ENCODE measurements around the gene AANAT. TPM values are rescaled to one million over a fixed set of nuclear protein-coding genes. Genes with fewer than 3 reads are reported as not detected.
A peak's percentile ranks its signal among the peaks of the same experiment; 100 is the strongest.

The AANAT gene
- total and polyA plus RNA-seq, 5 experiments from 2014 or later = not detected

DNA sequence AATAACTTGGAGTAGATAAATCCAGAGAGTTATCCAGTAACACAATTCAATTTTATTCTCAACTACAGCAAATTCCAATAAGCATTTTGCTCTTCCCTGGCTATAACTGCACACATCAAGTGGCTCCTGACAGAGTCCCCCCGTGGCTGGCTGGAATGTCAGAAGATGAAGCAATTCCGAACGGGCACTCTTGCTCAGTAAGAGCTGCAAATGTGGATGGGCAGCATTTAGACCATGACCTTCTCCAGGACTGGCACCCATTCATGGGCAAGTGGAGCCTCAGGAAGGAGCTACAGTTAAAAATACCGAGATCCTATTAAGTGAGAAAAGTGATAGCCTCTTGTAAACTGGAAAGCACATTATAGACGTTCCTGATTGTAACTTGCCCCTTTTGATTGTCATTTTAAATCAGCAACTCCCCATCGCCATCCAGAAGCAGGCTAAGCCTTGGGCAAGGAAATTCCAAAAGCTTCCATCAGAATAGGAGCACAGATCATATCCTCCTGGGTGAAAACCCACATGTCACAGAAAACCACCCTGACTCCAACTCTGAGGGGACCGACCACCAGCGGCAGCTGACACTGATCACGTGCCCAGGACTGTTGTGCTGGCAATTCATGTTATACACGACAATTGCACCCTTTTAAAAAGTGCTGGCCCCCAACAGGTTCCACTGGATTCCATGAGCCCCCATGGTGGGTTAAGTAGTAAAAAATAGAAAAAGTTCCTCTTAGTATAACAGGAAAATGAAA lies 21.5 kb upstream of the AANAT start:
- H3K4me1 Mint-ChIP-seq = peaks cover 39 to 90% (median 86%) of the 10 kb centered on the region in 4 donors
- POLR2A ChIA-PET = no interaction called here
- ATAC-seq (no peak), DNase-seq (no peak)
- H3K4me3 Mint-ChIP-seq = peak overlapping the region in 2 of 10 donors; percentile 14 to 15
- H3K27me3 Mint-ChIP-seq = no peaks in the 10 kb centered on the region
- H3K36me3 Mint-ChIP-seq = peaks cover 0 to 15% (median 0%) of the 10 kb centered on the region in 3 donors
- peak overlapping the region in 2 of 10 donors; percentile 2 to 64 for H3K27ac Mint-ChIP-seq
- H3K9me3 Mint-ChIP-seq = no peaks in the 10 kb centered on the region

- Mint-ChIP-seq H3K27ac (peak overlapping the region in 1 of 10 donors; percentile 2), H3K9me3 (no peaks in the 10 kb centered on the region), H3K4me3 (peak overlapping the region in 1 of 10 donors; percentile 14)
These were observed 20.8 kb upstream of the AANAT start for GRCh38 chr17:76446449-76447231.

GRCh38 chr17:76447931-76448652 lies 19.3 kb upstream of the AANAT start:
- peak overlapping the region in 2 of 10 donors; percentile 7 to 24 for H3K4me3 Mint-ChIP-seq
- peaks cover 31 to 84% (median 82%) of the 10 kb centered on the region in 4 donors for H3K4me1 Mint-ChIP-seq
- H3K36me3 Mint-ChIP-seq = peaks cover 0 to 10% (median 0%) of the 10 kb centered on the region in 3 donors
- H3K9me3 Mint-ChIP-seq = no peaks in the 10 kb centered on the region
- H3K27ac Mint-ChIP-seq = peak overlapping the region in 3 of 10 donors; percentile 7 to 46 (median 11)
- DNase-seq (no peak), ATAC-seq (no peak)
- POLR2A ChIA-PET = no interaction called here
- H3K27me3 Mint-ChIP-seq = no peaks in the 10 kb centered on the region

More at GRCh38 chr17:76446449-76447231, 20.8 kb upstream of the AANAT start:
- ATAC-seq = no peak
- Mint-ChIP-seq H3K36me3 (peaks cover 0 to 15% (median 0%) of the 10 kb centered on the region in 3 donors), H3K4me1 (peaks cover 39 to 90% (median 86%) of the 10 kb centered on the region in 4 donors), H3K27me3 (no peaks in the 10 kb centered on the region)
- POLR2A ChIA-PET = no interaction called here
- DNase-seq = no peak

DNA sequence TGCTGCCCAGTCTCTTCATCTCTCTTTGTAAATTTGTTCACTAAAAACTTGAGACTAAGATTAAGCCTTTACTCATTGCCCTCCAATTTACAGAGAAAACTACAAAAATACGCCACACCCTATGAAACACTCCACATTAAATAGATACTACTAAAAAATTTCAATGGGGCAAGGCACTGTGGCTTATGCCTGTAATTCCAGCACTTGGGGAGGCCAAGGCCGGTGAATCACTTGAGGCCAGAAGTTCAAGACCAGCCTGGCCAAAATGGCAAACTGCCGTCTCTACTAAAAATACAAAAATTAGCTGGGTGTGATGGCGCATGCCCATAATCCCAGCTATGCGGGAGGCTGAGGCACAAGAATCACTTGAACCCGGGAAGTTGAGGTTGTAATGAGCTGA lies 18.3 kb upstream of the AANAT start:
- peak overlapping the region in 2 of 10 donors; percentile 28 to 71 for H3K27ac Mint-ChIP-seq
- H3K9me3 Mint-ChIP-seq = no peaks in the 10 kb centered on the region
- peaks cover 27 to 81% (median 77%) of the 10 kb centered on the region in 4 donors for H3K4me1 Mint-ChIP-seq
- POLR2A ChIA-PET = interaction anchor here (1.0 kb wide), 1 partner anchor 14 kb away, joined by 4 read pairs; no protein-coding TSS in a partner anchor
- H3K36me3 Mint-ChIP-seq = peaks cover 0 to 10% (median 0%) of the 10 kb centered on the region in 3 donors
- DNase-seq = no peak
- H3K27me3 Mint-ChIP-seq = no peaks in the 10 kb centered on the region
- H3K4me3 Mint-ChIP-seq = peak overlapping the region in 1 of 10 donors; percentile 74
- no peak for ATAC-seq

DNA sequence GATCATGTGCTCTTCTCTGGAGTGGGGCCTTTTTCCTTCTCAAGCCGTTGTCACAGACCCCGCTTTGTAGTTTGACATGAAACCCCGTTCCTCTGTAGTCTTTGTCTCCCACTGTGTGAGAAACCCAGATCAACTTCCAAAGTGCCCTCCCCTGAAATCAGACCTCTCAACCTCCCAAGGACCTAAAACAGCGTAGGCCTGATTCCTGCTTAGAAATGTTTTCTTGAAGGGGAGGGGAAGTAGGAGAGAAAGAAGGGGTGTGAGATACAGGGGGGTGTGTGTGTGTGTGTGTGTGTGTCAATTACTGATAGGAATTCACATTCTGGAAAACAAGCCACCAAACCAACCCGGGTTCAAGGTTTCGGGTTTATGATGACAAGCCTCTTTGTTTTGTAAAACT lies 15.9 kb upstream of the AANAT start:
- no peaks in the 10 kb centered on the region for H3K27me3 Mint-ChIP-seq
- H3K9me3 Mint-ChIP-seq = no peaks in the 10 kb centered on the region
- ATAC-seq (no peak), DNase-seq (no peak)
- H3K4me3 Mint-ChIP-seq = peak overlapping the region; percentile 65 to 92 (median 86)
- peak overlapping the region in 7 of 10 donors; percentile 31 to 92 (median 66) for H3K27ac Mint-ChIP-seq
- peaks cover 0 to 3% (median 0%) of the 10 kb centered on the region in 3 donors for H3K36me3 Mint-ChIP-seq
- peaks cover 22 to 57% (median 54%) of the 10 kb centered on the region in 4 donors for H3K4me1 Mint-ChIP-seq
- POLR2A ChIA-PET = interaction anchor here (0.7 to 3.3 kb wide), 4 partner anchors 39 to 510 kb away, joined by 3 to 8 read pairs (median 3); no protein-coding TSS in a partner anchor

DNA sequence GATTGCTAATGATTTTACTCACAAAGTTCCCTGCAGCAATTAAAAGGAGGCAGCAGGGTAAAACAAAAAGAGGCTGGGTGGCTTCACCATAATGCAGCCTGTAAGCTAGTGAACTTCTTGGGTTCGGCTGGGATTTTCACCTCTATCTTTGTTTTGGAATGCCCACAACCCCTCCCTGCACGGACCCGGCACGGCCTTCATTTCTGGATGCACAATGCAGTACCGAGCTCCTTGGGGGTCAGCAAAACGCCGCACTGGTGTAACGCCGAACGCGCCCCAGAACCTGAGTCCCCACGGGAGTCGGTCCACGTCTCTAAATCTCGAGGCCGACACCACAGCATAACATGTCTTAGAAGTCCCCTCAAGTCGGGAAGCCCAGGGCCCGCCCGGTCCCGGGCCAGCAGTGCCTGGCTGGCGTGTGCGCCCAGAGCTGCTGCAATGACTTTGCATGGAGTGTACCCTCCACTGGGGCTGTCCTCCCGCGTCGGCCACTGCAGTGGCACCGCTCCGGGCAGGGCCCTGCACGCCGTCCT lies 15.2 kb upstream of the AANAT start:
- Mint-ChIP-seq H3K9me3 (no peaks in the 10 kb centered on the region), H3K4me3 (peak overlapping the region; percentile 65 to 92 (median 86)), H3K27ac (peak overlapping the region in 9 of 10 donors; percentile 37 to 93 (median 84)), H3K4me1 (peaks cover 19 to 50% (median 48%) of the 10 kb centered on the region in 4 donors), H3K36me3 (peaks cover 0 to 3% (median 0%) of the 10 kb centered on the region in 3 donors), H3K27me3 (no peaks in the 10 kb centered on the region)
- DNase-seq (peak in 3 of 10 donors; percentile 9 to 22 (median 10)), ATAC-seq (peak; percentile 8 to 29)
- POLR2A ChIA-PET = interaction anchor here (0.7 to 3.3 kb wide), 7 partner anchors 38 to 511 kb away, joined by 3 to 19 read pairs (median 3); partner anchors contain the start of gene RHBDF2

GRCh38 chr17:76452660-76453430 lies 14.6 kb upstream of the AANAT start, which contains the start of gene UBE2O:
TSS of gene UBE2O (minus strand) at chr17:76453152. CDS start at chr17:76453141, 11 bp downstream.
- H3K4me1 Mint-ChIP-seq = peaks cover 14 to 44% (median 42%) of the 10 kb centered on the region in 4 donors
- peak within 1 kb of the TSS; percentile 77 to 98 (median 96) for H3K27ac Mint-ChIP-seq
- POLR2A ChIA-PET = interaction anchor here (0.5 to 3.3 kb wide), 13 partner anchors 9 to 552 kb away, joined by 3 to 19 read pairs (median 4); partner anchors contain the start of gene RHBDF2
- no peaks in the 10 kb centered on the region for H3K27me3 Mint-ChIP-seq
- DNase-seq = peak; percentile 89 to 97 (median 94)
- peak; percentile 89 to 90 for ATAC-seq
- H3K4me3 Mint-ChIP-seq = peak within 1 kb of the TSS; percentile 65 to 92 (median 86)
- no peaks in the 10 kb centered on the region for H3K36me3 Mint-ChIP-seq
- no peaks in the 10 kb centered on the region for H3K9me3 Mint-ChIP-seq

- Mint-ChIP-seq H3K4me3 (peak overlapping the region; percentile 65 to 86 (median 82)), H3K27me3 (no peaks in the 10 kb centered on the region)
- no peak for ATAC-seq
These were observed 14.0 kb upstream of the AANAT start for GRCh38 chr17:76453431-76453743.

DNA sequence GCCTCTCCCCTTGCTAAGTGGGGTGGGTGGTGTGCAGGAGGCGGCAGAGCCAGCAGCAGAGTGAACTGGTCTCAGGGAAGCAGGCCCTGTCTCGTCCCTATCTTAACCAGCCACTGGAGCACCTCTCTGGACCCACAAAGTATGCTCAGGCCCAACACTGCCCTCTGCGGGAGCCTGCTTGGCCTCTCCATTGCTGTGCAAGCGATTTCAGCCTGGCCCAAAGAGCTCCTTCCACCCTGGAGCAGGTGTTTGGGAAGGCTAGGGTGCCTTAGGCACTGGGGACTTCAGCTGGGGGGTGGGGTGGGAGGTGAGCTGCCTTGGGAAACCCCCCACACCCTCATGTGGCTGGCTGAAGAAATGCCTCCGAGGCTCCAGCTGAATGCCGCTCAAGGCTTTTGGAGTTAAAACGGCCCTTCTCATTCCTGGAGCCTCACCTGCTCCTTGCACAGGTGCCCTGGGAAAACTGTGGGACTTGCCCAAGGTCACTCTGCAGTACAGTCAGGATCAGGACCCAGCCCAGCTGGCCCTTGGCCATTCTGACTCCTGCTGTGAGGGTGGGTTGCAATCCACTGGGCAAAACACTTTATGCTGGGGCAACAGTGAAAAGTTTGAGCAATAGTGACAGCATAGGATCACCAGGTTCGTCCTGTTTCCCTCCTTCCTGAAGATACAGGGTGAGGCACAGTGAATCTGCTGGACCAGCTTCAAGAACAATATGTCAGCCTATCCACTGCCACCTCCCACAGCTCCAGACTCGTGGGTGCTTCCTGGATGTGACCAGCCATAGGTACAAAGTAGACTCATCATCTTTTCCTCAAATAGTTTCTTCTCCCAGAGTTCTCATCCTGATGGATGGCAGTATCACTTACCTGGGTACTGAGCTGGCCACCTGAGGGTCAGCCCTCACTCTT lies 8.6 kb upstream of the AANAT start:
- ATAC-seq = peak in 1 of 2 donors; percentile 30
- Mint-ChIP-seq H3K27me3 (peaks cover 0 to 1% (median 0%) of the 10 kb centered on the region in 5 donors), H3K9me3 (no peaks in the 10 kb centered on the region), H3K4me1 (peaks cover 0 to 1% (median 0%) of the 10 kb centered on the region in 4 donors), H3K27ac (peak overlapping the region in 1 of 10 donors; percentile 65), H3K36me3 (no peaks in the 10 kb centered on the region), H3K4me3 (no peak overlapping the region)
- no peak for DNase-seq
- POLR2A ChIA-PET = interaction anchor here (1.1 to 1.3 kb wide), 2 partner anchors 49 to 56 kb away, joined by 4 read pairs; no protein-coding TSS in a partner anchor

More at GRCh38 chr17:76453431-76453743, 14.0 kb upstream of the AANAT start:
- DNase-seq = no peak
- H3K9me3 Mint-ChIP-seq = no peaks in the 10 kb centered on the region
- H3K36me3 Mint-ChIP-seq = no peaks in the 10 kb centered on the region
- POLR2A ChIA-PET = interaction anchor here (0.5 to 3.3 kb wide), 11 partner anchors 9 to 552 kb away, joined by 3 to 19 read pairs (median 4); partner anchors contain the start of gene RHBDF2
- H3K27ac Mint-ChIP-seq = peak overlapping the region; percentile 77 to 98 (median 96)
- H3K4me1 Mint-ChIP-seq = peaks cover 12 to 38% (median 37%) of the 10 kb centered on the region in 4 donors

DNA sequence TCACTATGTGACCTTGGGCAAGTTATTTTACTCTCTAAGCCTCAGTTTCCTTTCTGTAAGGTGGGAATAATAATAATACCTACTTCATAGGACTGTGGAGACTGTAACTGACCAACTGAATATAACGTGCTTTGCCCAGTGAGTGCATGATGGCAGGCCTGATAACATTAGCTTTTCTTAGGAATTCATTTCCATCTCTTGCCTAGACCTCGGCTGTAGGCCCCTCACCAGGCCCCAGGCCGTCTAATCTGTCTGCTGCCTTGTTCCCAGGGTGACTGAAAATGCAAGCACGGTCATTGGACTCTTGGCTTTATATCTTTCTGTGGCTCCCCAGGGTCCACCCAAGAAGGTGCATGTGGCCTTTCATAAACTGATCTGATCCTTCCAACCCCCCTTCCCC lies 7.7 kb upstream of the AANAT start:
- H3K4me3 Mint-ChIP-seq = no peak overlapping the region
- H3K36me3 Mint-ChIP-seq = no peaks in the 10 kb centered on the region
- H3K27ac Mint-ChIP-seq = no peak overlapping the region
- ATAC-seq = no peak
- no peaks in the 10 kb centered on the region for H3K9me3 Mint-ChIP-seq
- POLR2A ChIA-PET = interaction anchor here (1.1 to 1.3 kb wide), 2 partner anchors 48 to 55 kb away, joined by 4 read pairs; no protein-coding TSS in a partner anchor
- DNase-seq = no peak
- H3K4me1 Mint-ChIP-seq = peaks cover 0 to 1% (median 0%) of the 10 kb centered on the region in 4 donors
- H3K27me3 Mint-ChIP-seq = peaks cover 0 to 1% (median 0%) of the 10 kb centered on the region in 5 donors

Data from naive thymus-derived CD8-positive, alpha-beta T cell (primary cell).